22Rv1 (cell line): Measurements from ENCODE around the gene WDR5.

Source experiments
- ZFX ChIP-seq: fragments of 450-650 bp; IDR thresholded peaks from 2 replicates; pipeline ENCODE4 v1.6.1; 2017; ENCODE audit warnings: antibody characterized with exemption, borderline replicate concordance
- TF ChIP-seq, protein P1 (sequence below): fragments of 450-650 bp; IDR thresholded peaks from 2 replicates; pipeline ENCODE4 v1.5.1; 2017; ENCODE audit warnings: mild to moderate bottlenecking

DNA sequence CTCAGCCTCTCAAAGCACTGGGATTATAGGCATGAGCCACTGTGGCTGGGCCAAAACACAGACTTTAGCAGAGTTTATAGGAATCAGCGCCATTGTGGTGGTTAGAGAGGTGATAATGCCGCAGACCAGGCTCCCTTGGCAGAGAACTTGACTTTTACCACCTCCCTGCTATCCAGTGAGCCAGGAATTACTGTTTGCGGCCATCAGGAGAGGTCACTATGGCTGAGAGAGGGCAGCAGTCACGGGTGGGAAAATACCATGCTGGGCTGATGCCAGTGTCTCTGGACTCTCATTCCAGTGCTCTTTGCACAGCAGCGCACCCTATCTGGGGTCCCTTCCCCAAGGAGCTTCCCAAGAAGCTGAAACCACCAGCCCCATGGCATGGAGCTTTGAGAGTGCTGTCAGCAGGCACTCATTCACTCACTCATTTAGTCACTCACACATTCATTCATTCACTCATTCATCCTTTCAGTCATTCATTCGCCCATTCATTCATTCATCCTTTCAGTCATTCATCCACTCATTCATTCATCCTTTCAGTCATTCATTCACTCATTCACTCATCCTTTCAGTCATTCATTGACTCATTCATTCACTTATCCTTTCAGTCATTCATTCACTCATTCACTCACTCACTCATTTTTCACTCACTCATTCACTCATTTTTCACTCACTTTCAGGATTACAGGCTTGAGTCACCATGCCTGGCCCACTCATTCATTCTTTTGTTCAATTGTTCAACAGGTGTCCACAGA is 55.8 kb downstream of the WDR5 start:
- TF ChIP-seq, protein P1, sequence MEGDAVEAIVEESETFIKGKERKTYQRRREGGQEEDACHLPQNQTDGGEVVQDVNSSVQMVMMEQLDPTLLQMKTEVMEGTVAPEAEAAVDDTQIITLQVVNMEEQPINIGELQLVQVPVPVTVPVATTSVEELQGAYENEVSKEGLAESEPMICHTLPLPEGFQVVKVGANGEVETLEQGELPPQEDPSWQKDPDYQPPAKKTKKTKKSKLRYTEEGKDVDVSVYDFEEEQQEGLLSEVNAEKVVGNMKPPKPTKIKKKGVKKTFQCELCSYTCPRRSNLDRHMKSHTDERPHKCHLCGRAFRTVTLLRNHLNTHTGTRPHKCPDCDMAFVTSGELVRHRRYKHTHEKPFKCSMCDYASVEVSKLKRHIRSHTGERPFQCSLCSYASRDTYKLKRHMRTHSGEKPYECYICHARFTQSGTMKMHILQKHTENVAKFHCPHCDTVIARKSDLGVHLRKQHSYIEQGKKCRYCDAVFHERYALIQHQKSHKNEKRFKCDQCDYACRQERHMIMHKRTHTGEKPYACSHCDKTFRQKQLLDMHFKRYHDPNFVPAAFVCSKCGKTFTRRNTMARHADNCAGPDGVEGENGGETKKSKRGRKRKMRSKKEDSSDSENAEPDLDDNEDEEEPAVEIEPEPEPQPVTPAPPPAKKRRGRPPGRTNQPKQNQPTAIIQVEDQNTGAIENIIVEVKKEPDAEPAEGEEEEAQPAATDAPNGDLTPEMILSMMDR, result no peak
- TF ChIP-seq ZFX, result no peak
